ENCODE results near the gene EPS8.
"Not testable (repeated sequence)": the region's sequence is repeated elsewhere in the genome, so short reads cannot be mapped to it uniquely, and the experiment has no call there.

EPS8 gene

DNA sequence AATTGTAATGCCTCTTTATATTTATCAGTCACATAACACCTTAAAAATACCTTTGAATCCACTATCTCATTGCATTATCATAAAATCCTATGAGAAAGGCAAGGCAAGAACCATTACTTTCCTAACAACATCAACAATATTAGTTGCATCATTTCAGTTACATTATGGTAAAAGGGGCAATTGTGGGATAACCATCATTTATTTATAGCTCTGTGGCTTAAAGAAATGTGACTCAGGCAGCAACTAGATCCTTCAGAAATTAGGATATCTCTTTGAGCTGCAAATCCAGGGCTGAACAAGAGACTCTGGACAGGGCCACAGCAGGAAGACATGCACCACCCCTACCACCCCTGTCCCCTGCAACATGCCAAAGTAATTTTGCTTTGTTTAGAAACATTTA is 36.4 kb downstream of the EPS8 start:
- DNase-seq = no peak

DNA sequence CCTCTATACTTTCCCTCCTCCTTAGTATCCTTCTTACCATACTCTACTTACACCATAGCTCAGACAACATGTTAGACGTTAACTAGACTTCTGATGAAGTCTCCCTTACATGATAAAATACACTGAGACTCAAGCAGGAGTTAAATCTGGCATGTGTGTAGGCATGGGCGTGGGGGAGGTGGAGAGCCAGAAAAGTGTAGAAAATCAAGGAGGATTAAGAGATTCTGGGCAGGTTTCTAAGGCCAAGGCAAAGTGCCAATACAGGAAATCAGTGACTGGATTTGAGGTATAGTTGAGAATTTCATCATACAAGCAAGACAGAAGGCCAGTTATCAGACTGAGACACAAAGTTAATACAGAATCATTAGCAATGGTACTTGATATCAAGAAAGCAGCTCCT is 37.4 kb downstream of the EPS8 start:
- DNase-seq = no peak

DNA sequence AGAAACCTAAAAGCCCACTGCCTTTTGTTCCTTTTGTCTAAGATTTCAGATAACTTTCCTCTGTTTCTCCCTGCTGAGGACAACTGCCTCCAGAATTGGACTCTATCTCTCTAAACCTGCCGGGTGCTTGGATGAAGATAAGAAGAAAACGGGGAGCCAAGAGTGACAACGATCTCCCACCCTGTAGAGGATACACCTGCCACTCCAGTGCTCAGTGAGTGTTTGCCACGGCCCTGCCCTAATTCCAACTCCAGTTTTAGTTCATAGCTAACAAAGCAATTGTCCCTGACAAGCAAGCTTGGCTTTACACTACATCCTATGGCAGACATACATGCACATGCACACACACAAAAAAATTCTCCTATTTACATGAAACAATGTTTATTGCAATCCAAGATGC is 39.3 kb downstream of the EPS8 start:
- no peak for DNase-seq

DNA sequence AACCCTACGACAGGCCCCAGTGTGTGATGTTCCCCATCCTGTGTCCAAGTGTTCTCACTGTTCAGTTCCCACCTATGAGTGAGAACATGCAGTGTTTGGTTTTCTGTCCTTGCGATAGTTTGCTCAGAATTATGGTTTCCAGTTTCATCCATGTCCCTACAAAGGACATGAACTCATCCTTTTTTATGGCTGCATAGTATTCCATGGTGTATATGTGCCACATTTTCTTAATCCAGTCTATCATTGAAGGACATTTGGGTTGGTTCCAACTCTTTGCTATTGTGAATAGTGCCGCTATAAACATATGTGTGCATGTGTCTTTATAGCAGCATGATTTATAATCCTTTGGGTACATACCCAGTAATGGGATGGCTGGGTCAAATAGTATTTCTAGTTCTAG is 47.3 kb downstream of the EPS8 start:
- DNase-seq = not testable (repeated sequence)

DNA sequence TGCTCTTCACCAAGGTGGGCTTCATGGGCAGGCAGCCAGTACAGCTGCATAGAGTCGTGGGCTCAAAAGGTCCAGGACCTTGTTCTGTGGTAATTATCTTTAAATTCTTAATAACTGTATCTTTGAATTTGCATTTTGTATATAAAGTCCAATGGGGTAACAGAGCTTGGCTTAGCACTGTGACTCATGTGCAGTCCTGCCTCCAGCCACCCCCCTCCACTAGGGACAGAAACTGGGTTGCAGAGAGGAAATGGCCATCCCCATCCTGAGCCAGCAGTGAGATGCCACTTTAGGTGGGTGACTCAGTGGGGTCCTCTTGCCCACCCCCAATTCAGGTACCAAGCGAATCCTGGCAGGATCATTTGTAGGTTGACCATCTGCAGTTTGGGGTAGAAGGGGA is 48.1 kb downstream of the EPS8 start:
- no peak for DNase-seq

DNA sequence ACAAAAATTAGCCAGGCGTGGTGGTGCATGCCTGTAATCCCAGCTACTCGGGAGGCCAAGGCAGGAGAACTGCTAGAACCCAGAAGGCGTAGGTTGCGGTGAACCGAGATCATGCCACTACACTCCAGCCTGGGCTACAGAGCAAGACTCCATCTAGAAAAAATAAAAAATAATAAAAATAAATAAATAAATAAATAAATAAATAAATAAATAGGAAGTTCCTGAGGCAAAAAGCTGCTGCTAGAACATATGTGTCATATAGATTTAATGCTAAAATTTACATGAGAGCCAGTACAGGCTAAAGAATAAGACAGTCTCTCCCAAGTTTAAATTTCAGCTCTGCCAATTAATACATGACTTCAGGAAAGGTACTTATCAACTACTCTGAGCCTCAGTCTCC is 48.8 kb downstream of the EPS8 start:
- DNase-seq = not testable (repeated sequence)

DNA sequence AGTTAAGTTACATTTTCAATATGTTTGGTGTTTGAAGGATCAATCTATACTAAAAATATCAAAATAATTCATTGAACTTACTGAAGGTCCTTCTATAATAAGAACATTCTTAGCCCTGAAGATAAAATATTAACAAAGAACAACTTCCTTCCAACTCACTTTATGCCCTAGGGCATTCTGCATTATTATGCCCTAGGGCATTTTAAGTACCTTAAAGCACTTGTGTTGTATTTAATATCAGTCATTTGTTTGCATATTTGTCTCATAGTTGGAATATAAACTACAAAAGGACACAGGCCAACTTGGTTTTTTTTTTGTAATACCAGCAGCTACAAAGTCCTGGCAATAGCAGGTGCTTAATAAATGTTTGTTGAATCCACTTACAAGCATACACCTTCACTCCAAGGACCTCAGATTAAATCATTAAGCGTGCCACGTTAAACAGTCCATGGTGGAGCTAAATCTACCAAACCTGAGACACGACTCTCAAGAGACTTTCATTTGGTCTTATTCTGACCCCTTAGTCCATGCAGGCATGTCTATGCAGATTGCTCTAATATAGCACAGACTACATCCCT is 50.7 kb downstream of the EPS8 start:
- DNase-seq = no peak

DNA sequence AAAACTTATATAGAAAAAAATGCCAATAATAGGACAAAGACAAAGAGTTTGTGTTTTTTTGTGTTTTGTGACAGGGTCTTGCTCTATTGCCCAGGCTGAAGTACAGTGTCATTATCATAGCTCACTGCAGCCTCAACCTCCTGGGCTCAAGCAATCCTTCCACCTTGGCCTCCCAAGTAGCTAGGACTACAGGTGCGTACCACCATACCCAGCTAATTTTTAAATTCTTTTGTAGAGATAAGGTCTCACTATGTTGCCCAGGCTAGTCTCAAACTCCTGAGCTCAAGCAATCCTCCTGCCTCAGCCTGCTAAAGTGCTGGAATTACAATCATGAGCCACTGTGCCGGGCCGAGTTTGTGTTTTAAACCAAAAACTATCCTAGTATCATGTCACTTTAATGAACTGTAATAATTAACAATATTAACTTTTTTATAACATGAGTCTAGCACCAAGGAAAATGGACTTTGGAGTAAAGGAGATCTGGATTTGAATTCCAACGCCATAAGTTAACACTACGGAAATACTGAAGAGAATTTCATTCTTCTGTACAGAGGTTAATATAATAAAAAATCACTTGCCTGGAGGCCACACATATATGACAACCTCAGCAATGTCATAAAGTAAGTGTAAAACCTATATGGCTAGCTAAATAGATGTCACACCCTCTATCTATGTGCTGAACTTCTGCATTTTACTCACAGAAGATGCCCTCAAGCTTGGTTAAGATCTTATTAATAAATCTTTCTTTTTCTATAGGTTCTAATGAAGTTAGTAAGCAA is 53.2 kb downstream of the EPS8 start:
- DNase-seq = no peak

DNA sequence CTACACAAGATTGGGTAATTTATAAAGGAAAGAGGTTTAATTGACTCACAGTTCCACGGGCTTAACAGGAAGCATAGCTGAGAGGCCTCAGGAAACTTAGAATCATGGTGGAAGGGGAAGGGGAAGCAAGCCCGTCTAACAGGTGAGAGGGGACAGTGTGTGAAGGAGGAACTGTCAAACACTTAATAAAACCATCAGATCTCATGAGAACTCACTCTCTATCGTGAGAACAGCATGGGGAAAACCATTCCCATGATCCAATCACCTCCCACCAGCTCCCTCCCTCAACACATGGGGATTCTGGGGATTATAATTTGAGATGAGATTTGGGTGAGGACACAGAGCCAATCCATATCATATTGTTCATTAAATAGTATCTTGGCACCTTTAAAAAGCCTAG is 56.1 kb downstream of the EPS8 start:
- no peak for DNase-seq

DNA sequence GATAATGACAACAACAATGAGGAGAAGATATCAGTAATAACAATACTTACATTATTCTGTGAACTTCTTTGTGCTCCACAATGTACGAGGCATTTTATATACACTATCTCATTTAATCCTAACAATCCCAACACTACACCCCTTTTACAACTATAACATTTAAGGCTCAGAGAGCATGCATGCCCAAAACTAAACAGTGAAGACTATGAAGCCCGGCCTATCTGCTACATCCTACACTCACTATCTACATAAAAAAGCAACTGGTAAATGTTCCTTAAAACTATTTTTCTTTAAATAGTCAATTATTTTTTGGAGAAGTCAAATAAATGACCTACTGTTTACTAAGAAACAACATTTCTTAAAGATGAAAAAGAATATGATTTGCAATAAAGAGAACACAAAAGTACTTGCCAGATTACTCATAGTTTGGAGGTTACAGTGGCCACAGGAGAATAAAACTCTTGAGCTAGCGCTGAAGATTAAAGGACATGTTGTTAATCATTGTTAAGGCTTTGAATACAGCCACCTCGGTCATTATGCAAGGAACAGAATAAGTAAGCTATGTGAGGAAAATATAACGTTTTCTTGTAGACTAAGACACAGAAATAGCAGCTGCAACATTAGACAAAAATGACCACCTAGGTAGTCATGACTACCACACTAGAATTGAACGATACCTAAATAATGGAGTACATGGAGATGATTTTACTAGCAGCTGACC is 56.7 kb downstream of the EPS8 start:
- DNase-seq = no peak

DNA sequence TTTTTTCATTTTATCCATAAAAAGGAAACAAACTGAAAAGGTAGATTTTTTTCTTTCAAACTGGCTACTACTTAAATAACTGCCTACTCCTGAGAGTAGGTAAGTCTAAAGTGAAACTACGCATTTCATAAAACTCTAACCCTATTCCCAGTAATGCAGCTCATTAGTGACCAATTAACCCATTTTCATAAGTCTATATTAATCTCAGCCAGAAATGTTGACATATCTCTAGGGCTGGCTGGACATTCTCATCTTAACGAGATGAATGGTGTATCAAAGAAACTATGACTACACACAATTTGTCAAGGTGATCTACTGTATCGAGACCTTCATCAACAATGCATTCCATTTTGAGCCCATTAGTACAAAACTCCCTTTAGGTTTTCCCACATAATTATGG is 57.2 kb downstream of the EPS8 start:
- no peak for DNase-seq

DNA sequence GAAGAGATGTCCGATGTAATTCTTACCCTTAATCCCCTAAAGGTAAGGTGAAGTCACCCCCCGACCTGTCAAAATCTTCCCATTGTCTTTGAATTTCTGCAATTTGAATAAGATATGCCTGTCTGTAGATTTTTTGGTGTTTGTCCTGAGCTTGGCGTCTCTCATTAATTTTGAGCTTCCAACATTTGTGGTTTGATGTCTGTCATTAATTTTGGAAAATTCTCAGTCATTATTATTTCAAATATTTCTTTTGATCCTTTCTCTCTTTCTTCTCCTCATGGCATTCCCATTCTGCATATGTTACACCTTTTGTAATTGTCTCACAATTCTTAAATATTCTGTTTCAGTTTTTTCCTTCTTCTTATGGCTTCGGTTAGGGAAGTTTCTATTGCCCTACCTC is 60.1 kb downstream of the EPS8 start:
- DNase-seq = no peak

DNA sequence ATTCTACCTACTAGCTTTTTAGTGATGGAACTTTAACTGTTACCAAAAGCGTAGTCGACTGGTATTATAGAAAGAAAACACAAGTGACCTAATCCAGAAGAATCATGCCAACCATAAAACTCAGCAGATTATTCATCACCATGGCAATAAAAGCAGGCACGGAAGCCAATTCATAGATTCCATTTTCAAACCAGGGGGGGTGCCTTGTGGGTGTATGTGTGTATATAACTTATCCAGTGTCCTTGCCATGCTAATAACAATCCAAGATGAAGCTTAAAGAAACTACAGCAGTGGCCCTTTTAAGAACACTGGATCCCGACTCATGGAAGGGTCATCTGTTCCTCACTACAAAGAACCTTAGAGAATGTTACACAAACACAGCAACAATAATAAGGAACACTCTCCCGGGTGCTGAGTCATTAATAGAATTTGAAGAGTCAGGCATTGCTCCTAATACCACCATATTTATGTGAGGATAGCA is 61.0 kb downstream of the EPS8 start:
- DNase-seq = no peak

DNA sequence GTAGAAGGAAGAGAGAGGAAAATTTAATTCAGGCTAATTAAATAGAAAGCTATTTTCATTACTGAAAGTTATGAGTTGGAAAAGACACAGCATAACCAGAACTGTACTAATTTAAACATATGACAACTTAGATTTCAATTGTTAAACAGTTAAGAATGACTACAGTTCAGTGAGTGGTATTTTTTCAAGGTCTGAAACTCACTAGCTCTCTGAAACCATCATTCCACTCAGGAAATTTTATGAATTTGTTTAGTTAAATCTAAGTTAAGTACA is 62.4 kb downstream of the EPS8 start:
- no peak for DNase-seq

DNA sequence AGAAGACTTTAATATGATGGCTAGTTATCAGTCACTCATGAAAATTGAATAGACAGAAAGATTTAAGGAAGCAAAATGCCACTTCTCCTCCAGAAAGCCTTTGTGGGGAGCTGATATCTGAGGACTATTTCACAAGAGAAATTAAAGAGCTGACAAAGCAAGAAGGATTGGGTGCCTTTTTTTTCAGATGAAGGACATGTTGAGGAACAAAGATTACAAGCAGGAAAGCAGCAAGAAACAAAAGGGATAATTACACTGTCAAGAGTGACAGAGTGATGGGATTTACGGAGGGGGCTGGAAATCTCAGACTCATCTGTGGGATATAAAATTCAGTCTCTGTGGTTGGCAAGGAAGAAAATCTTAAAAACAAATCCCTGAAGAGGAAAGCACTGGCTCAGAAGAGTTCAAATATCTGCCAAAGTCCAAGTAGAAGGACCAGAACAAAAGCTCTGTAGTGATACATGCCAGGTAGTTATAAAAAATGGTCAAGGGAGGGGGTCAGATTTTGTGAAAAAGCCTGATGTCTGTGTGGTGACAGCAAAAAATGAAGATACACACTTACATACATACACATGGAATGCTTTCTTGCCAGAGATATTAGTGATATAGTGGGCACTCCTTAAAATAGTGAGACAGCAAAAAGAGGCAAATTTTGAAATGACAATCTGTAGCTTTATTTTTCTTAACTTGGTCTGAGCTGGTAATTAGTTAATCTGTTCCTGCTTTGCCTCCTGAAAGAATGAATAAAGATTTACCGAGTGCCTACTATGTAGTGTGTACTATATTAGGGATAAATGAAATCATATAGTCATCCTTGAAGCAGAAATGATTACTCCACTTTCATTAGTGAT is 62.9 kb downstream of the EPS8 start:
- DNase-seq = no peak

DNA sequence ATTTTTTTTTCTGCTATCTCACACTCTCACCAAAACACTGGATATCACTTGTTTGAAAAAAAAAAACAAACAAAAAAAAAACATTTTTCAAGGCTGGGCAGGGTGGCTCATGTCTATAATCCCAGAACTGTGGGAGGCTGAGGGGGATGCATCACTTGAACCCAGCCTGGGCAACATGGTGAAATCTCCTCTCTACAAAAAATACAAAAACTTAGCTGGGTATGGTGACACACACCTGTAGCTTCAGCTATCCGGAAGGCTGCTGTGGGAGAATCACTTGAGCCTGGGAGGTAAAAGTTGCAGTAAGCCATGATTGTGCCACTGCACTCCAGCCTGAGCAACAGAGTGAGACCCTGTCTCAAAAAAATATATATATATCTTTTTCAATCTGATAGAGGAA is 66.2 kb downstream of the EPS8 start:
- DNase-seq = no peak

DNA sequence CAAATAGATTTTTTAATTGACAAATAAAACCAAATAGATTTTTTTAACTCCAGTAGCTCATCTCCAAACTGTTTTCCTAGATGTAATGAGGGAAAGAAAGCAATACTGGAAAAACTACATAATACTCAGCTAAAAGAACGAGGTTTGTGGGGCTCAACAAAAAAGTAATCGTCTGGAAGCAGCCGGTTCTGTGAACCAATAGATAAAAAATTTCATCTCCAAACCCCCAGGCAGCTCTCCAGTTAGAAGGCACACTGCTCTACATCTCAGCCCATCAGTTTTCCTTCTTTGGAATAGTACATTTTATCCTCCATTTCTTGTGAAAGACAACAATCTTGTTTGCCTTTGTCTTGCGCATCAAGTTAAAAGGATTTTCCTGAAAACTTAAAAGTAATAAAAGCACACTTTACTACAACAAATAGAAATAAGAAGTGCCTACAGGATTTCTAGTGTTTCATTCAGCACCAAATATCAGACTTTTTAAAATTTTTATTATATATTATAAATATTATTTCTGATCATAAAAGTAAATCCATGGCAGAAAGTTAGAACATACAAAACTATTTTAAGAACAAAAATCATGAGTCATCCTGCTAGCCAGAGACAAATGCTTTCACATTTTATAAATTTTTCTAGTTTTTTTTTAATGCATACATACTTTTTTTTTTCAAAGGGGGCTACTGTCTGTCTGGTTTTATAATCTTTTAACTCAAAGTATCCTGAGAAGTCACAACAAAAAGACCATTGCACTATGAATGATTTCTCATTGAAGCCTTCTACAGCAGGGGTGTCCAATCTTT is 67.7 kb downstream of the EPS8 start:
- no peak for DNase-seq

DNA sequence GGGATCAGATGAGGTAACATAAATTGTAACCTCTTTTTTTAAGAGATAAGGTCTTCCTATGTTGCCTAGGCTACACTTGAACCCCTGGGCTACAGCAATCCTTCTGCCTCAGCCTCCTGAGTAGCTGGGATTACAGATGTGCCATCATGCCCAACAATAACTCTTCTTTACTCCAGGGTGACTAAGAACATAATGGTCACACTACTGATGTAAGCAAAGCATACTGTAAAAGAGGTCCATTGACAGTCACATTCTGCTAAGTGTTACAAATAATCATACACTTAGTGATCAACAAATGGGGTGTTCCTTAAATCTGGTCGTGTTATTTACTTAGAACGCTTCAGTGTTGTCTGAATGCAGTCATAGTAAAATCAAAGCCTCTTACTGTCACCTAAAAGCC is 68.9 kb downstream of the EPS8 start:
- no peak for DNase-seq

DNA sequence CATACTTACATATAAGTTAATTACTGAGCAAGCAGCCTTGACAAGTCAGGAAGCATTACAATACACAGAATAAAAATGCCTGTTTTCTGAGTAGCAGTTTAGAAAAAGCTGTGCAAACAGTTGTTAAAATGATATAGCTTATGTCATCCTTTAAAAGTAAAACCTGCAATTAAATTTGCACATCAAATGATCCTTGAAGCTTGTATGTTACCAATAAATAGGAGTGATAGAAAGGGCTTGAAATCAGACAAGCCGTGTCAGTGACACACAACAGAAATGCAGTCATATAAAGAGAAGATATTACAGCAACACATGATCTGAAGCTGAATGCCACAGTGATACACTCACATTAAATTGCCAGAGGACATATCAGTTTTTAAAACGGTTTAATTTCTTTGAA is 70.0 kb downstream of the EPS8 start:
- no peak for DNase-seq

DNA sequence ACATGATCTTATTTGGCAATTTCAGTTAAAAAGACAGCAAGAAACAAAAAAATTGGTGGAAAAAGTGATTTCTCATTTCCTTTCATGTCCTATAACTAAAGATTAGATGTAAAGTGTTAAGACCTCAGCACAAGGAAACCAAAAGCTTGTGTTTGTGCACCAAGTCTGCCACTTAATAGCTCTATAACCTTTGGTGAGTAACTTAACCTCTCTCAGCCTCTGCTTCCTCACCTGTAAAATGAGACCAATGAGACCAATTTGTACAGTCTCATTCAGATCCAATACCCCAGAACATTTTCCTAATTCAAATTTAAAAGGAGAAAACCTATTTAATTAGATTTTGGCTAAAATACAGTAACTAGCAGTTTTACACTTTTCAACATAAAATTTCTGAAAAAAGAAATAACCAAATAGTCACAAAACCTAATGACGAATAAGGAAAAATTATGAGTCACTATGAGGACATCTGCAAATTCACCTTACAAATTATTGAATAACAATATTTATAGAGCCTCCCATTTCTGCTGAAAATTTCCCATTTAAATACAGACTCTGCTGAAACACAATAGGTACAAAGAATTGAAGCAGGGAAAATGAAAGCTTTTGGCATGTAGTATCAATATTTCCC is 71.1 kb downstream of the EPS8 start:
- no peak for DNase-seq

DNA sequence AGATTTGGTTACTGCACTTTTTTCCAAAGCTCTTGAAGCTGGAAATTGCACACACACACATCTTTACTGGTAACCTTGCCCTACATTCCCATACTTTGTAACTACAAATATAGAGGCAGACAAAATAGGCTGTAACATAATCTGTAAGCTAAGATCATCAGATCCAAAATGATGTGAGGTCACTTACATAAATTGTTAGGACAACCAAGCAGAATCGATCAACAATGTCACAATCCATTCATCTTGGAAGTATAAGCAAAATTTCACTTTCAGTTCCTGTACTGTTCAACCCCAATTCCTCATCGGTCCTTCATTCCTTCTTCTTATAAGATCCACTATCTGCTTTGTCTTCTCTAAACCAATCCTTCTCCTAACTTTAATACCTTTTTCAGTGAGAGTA is 72.6 kb downstream of the EPS8 start:
- DNase-seq = no peak

DNA sequence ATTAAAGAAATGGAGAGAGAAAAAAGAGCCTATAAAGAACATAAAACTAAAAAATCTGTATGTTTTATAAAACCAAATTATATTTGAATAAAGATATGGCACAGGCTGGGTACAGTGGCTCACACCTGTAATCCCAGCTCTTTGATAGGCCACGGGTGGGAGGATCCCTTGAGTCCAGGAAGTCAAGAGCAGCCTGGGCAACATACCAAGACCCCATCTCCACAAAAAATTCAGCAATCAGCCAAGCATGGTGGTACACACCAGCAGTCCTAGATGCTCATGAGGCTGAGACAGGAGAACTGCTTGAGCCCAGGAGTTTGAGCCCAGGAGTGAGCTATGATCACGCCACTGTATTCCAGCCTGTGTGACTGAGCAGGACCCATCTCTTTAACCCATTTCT is 74.9 kb downstream of the EPS8 start:
- no peak for DNase-seq
